GM18907 (cell line): ENCODE data around the gene SYNGR2.

Experiments used
- ATAC-seq: cut with Tn5 transposase; IDR thresholded peaks from one replicate; pipeline ENCODE4 v1.9.1; 2021; ENCODE audit warnings: mild to moderate bottlenecking, moderate library complexity; ENCODE audit not compliant: unreplicated experiment

Gene SYNGR2

GRCh38 chr17:78197147-78197832 is 28.9 kb downstream of the SYNGR2 start:
- no peak for ATAC-seq

GRCh38 chr17:78200451-78200850 is 32.1 kb downstream of the SYNGR2 start:
- no peak for ATAC-seq

- no peak for ATAC-seq
These were observed 34.3 kb downstream of the SYNGR2 start for GRCh38 chr17:78202666-78203065.

- no peak for ATAC-seq
These were observed 36.2 kb downstream of the SYNGR2 start for GRCh38 chr17:78204387-78205123.

GRCh38 chr17:78205124-78205775 is 36.9 kb downstream of the SYNGR2 start:
- no peak for ATAC-seq

- no peak for ATAC-seq
These were observed 37.9 kb downstream of the SYNGR2 start for GRCh38 chr17:78206298-78206697.

GRCh38 chr17:78208486-78208885 is 40.1 kb downstream of the SYNGR2 start:
- ATAC-seq = no peak

GRCh38 chr17:78210111-78210510 is 41.7 kb downstream of the SYNGR2 start:
- ATAC-seq = no peak

GRCh38 chr17:78211032-78211431 is 42.7 kb downstream of the SYNGR2 start:
- ATAC-seq = no peak

GRCh38 chr17:78214016-78214705 is 45.8 kb downstream of the SYNGR2 start, which contains the start of gene BIRC5:
Gene BIRC5, plus strand, starts transcription at chr17:78214253. Its CDS starts 64 bp downstream, at chr17:78214317.
- peak; percentile 85 for ATAC-seq

GRCh38 chr17:78214706-78215061 is 46.3 kb downstream of the SYNGR2 start:
- ATAC-seq = no peak

- no peak for ATAC-seq
These were observed 51.2 kb downstream of the SYNGR2 start for GRCh38 chr17:78219396-78220150.
